ENCODE data around the gene GMDS.

The GMDS gene

DNA sequence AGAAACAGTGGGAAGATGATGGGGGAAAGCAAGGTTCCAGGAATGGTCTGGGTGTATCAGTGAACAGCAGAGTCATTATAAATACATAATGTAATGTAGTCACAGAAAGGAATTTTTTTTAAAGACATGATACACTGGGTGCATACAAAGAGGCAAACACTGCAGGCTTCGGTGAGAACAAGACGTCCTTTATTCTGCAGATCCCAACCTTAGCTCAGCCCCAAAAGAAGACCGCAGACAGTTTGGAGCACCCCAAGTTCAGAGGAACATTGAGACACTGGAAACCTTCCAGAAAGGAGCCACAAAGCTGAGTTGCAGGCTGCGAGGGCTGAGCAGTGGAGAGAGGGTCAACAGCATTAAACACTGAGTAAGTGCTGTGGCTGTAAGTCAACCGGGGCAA lies 666.3 kb downstream of the GMDS start:
- H3K4me2 ChIP-seq (ENCODE audit: insufficient read depth, low read length) = no peak overlapping the region
- no peak overlapping the region for H3K27ac ChIP-seq (ENCODE audit: low read length)
- TF ChIP-seq CTCF (IDR thresholded peaks at IDR 0.05; ENCODE audit: borderline replicate concordance, extremely low read depth, low read length, poor library complexity, severe bottlenecking) = no peak
- no peak for TF ChIP-seq EZH2 (IDR thresholded peaks at IDR 0.05; ENCODE audit: borderline replicate concordance, low read depth, low read length, severe bottlenecking)
- no peak overlapping the region for H2AFZ ChIP-seq (ENCODE audit: low read depth, low read length)
- H3K9me3 ChIP-seq (ENCODE audit: insufficient read depth, low read length, severe bottlenecking) = no peaks in the 10 kb centered on the region
- no peaks in the 10 kb centered on the region for H3K36me3 ChIP-seq (ENCODE audit: insufficient read depth, low read length)
- no peak overlapping the region for H3K4me3 ChIP-seq (ENCODE audit: low read depth in 1 of 2, low read length in 2 of 2)
- H3K4me1 ChIP-seq (ENCODE audit: insufficient read depth, low read length) = peaks cover 14% of the 10 kb centered on the region; the same call in 1 of the 2 replicates
- no peak for ATAC-seq (ENCODE audit: insufficient read depth, low read depth)
- H3K27me3 ChIP-seq (ENCODE audit: insufficient read depth, low read length, poor library complexity) = no peaks in the 10 kb centered on the region
- no peaks in the 10 kb centered on the region for H4K20me1 ChIP-seq (ENCODE audit: insufficient read depth, low read length)
- DNase-seq = no peak
- no peak overlapping the region for H3K9ac ChIP-seq (ENCODE audit: low read depth, low read length)
- no peaks in the 10 kb centered on the region for H3K79me2 ChIP-seq (ENCODE audit: insufficient read depth, low read length)

GRCh38 chr6:1577896-1578745 lies 667.3 kb downstream of the GMDS start:
- TF ChIP-seq EZH2 (IDR thresholded peaks at IDR 0.05; ENCODE audit: borderline replicate concordance, low read depth, low read length, severe bottlenecking) (no peak), CTCF (IDR thresholded peaks at IDR 0.05; ENCODE audit: borderline replicate concordance, extremely low read depth, low read length, poor library complexity, severe bottlenecking) (no peak)
- Histone ChIP-seq H3K27ac (ENCODE audit: low read length) (no peak overlapping the region), H3K27me3 (ENCODE audit: insufficient read depth, low read length, poor library complexity) (no peaks in the 10 kb centered on the region), H3K4me3 (ENCODE audit: low read depth in 1 of 2, low read length in 2 of 2) (no peak overlapping the region), H3K4me1 (ENCODE audit: insufficient read depth, low read length) (peaks cover 14% of the 10 kb centered on the region; the same call in 1 of the 2 replicates), H3K79me2 (ENCODE audit: insufficient read depth, low read length) (no peaks in the 10 kb centered on the region), H3K36me3 (ENCODE audit: insufficient read depth, low read length) (no peaks in the 10 kb centered on the region), H3K9ac (ENCODE audit: low read depth, low read length) (no peak overlapping the region), H3K9me3 (ENCODE audit: insufficient read depth, low read length, severe bottlenecking) (no peaks in the 10 kb centered on the region), H2AFZ (ENCODE audit: low read depth, low read length) (no peak overlapping the region), H4K20me1 (ENCODE audit: insufficient read depth, low read length) (no peaks in the 10 kb centered on the region), H3K4me2 (ENCODE audit: insufficient read depth, low read length) (no peak overlapping the region)
- DNase-seq = no peak
- no peak for ATAC-seq (ENCODE audit: insufficient read depth, low read depth)

- Histone ChIP-seq H3K4me1 (ENCODE audit: insufficient read depth, low read length) (peaks cover 14% of the 10 kb centered on the region; the same call in 1 of the 2 replicates), H3K4me3 (ENCODE audit: low read depth in 1 of 2, low read length in 2 of 2) (no peak overlapping the region), H3K4me2 (ENCODE audit: insufficient read depth, low read length) (no peak overlapping the region), H3K27me3 (ENCODE audit: insufficient read depth, low read length, poor library complexity) (no peaks in the 10 kb centered on the region), H3K79me2 (ENCODE audit: insufficient read depth, low read length) (no peaks in the 10 kb centered on the region), H3K36me3 (ENCODE audit: insufficient read depth, low read length) (no peaks in the 10 kb centered on the region), H3K27ac (ENCODE audit: low read length) (no peak overlapping the region), H3K9me3 (ENCODE audit: insufficient read depth, low read length, severe bottlenecking) (no peaks in the 10 kb centered on the region), H2AFZ (ENCODE audit: low read depth, low read length) (no peak overlapping the region), H3K9ac (ENCODE audit: low read depth, low read length) (no peak overlapping the region), H4K20me1 (ENCODE audit: insufficient read depth, low read length) (no peaks in the 10 kb centered on the region)
- no peak for ATAC-seq (ENCODE audit: insufficient read depth, low read depth)
- TF ChIP-seq EZH2 (IDR thresholded peaks at IDR 0.05; ENCODE audit: borderline replicate concordance, low read depth, low read length, severe bottlenecking) = no peak
- TF ChIP-seq CTCF (IDR thresholded peaks at IDR 0.05; ENCODE audit: borderline replicate concordance, extremely low read depth, low read length, poor library complexity, severe bottlenecking) = no peak
- no peak for DNase-seq
Measured at GRCh38 chr6:1577146-1577680, 668.2 kb downstream of the GMDS start.

Data from DND-41 (cell line).